Neural progenitor cell (in vitro differentiated cells): ENCODE results near the gene FANCG.

ENCODE experiments used
- EZH2 ChIP-seq: fragments of 200-600 bp; sonication (generic); IDR thresholded peaks from 2 replicates; pipeline ENCODE4 v1.6.1; 2017; ENCODE audit warnings: antibody characterized with exemption, mild to moderate bottlenecking, moderate library complexity
- EZH2phosphoT487 ChIP-seq: fragments of 200-600 bp; sonication (generic); IDR thresholded peaks from 2 replicates; pipeline ENCODE4 v1.6.1; 2017; ENCODE audit warnings: antibody characterized with exemption
- TF ChIP-seq, protein P1 (sequence below): fragments of 200-600 bp; sonication (generic); IDR thresholded peaks from 2 replicates; pipeline ENCODE4 v1.5.1; 2017; ENCODE audit warnings: antibody characterized with exemption, mild to moderate bottlenecking

DNA sequence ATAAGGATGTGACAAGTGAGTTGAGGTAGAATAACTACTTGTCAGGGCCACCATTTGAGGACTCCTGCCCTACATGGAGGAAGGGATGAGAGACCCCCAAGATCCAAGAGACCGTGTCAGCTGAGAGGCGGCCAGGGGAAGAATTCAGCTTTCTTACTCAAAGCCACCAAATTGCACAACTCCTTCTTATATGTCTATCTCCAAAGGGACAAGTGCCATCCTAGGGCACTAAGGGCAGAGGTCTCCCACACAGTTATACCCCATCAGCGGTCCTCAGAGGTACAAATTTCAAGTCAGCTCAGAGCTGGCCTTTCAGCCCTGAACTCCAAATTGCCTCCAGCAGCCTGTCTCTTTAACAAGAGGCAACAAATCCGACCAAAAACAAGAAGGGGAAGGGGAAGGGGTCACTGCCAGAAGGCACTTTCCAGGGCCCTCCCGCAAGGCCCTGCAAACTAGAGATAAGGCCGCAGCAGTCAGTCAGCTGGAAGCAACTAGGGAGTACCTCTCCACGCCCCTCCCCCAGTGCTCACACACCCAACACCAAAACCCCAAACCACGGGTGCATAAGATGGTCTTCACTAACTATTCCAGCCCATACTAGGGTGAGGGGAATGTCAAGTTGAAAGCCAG is 29.3 kb upstream of the FANCG start:
- TF ChIP-seq EZH2 (no peak), EZH2phosphoT487 (no peak)
- TF ChIP-seq, protein P1, sequence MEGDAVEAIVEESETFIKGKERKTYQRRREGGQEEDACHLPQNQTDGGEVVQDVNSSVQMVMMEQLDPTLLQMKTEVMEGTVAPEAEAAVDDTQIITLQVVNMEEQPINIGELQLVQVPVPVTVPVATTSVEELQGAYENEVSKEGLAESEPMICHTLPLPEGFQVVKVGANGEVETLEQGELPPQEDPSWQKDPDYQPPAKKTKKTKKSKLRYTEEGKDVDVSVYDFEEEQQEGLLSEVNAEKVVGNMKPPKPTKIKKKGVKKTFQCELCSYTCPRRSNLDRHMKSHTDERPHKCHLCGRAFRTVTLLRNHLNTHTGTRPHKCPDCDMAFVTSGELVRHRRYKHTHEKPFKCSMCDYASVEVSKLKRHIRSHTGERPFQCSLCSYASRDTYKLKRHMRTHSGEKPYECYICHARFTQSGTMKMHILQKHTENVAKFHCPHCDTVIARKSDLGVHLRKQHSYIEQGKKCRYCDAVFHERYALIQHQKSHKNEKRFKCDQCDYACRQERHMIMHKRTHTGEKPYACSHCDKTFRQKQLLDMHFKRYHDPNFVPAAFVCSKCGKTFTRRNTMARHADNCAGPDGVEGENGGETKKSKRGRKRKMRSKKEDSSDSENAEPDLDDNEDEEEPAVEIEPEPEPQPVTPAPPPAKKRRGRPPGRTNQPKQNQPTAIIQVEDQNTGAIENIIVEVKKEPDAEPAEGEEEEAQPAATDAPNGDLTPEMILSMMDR: no peak
